Breast epithelium (tissue), 3 donors: Measurements from ENCODE around the gene TMEM179.

Experiments
- CTCF ChIP-seq, 3 donors: fragments of 450-650 bp; IDR thresholded peaks; one replicate each; pipeline ENCODE4 v1.5.1; 2016 to 2017; ENCODE audit warnings: antibody characterized with exemption in 3 of 3, mild to moderate bottlenecking in 3 of 3, moderate library complexity in 3 of 3
- POLR2A ChIP-seq: fragments of 450-650 bp; IDR thresholded peaks from one replicate; pipeline ENCODE4 v1.6.1; 2016; ENCODE audit warnings: antibody characterized with exemption, mild to moderate bottlenecking, moderate library complexity
- POLR2AphosphoS5 ChIP-seq, 3 donors: sonication (generic); formaldehyde crosslinking; IDR thresholded peaks; one replicate each; pipeline ENCODE4 v1.6.1; 2017; ENCODE audit warnings: antibody characterized with exemption in 3 of 3

GRCh38 chr14:104598910-104599273, 5.7 kb downstream of the TMEM179 start:
- TF ChIP-seq POLR2AphosphoS5 (IDR thresholded peaks at IDR 0.05) (no peak), CTCF (IDR thresholded peaks at IDR 0.05) (no peak), POLR2A (no peak)
